ENCODE results near the gene ACP7.

- no peak for TF ChIP-seq CTCF (IDR thresholded peaks at IDR 0.05)
- no peak for TF ChIP-seq POLR2A (IDR thresholded peaks at IDR 0.05)
- no peak for TF ChIP-seq EP300 (IDR thresholded peaks at IDR 0.05)
Observed at GRCh38 chr19:39097299-39097698, 13.1 kb downstream of the ACP7 start.
